PC-3 (cell line): ENCODE results near the gene CLTCL1. TPM values are rescaled to one million over a fixed set of nuclear protein-coding genes. Genes with fewer than 3 reads are reported as not detected.

Source experiments
- ATAC-seq: fragments of 200-7000 bp; cut with Tn5 transposase; 2 replicates; pipeline ENCODE4 v1.9.1; 2020; ENCODE audit warnings: mild to moderate bottlenecking, moderate library complexity
- BruUV-seq: library from RNA; stranded (reverse); fragments of 400-500 nt; replicated peaks from 2 replicates; lab custom pipeline; 2021; lab: Mats Ljungman, UMichigan
- CTCF ChIA-PET: fragments of 300-600 bp; sonication (Branson Sonifier 250); formaldehyde crosslinking; loops from one replicate; lab custom pipeline; 2022; ENCODE audit warnings: antibody characterized with exemption; lab: Charles Lee
- POLR2A ChIA-PET: fragments of 300-600 bp; sonication (Branson Sonifier 250); formaldehyde crosslinking; loops from one replicate; lab custom pipeline; 2022; ENCODE audit warnings: antibody characterized with exemption; ENCODE audit not compliant: unreplicated experiment; lab: Charles Lee
- DNase-seq: peaks from one replicate; pipeline ENCODE4 v3.0.0-alpha.2; 2015
- H2AFZ ChIP-seq: fragments of 300-600 bp; sonication (generic); 2 replicates; pipeline ENCODE4 v1.6.0; 2016; ENCODE audit warnings: antibody characterized with exemption, low read length
- H3F3A ChIP-seq: fragments of 300-600 bp; sonication (generic); one replicate; pipeline ENCODE4 v1.6.0; 2017; ENCODE audit warnings: antibody characterized with exemption, low read length, control low read depth, mild to moderate bottlenecking; ENCODE audit not compliant: unreplicated experiment
- H3K27ac ChIP-seq: fragments of 300-600 bp; sonication (generic); 2 replicates; pipeline ENCODE4 v1.5.1; 2016; ENCODE audit warnings: mild to moderate bottlenecking, low read length
- H3K27me3 ChIP-seq: fragments of 300-600 bp; sonication (generic); 2 replicates; pipeline ENCODE4 v1.6.1; 2016; ENCODE audit warnings: low read length, mixed read lengths
- H3K36me3 ChIP-seq: fragments of 300-600 bp; sonication (generic); 2 replicates; pipeline ENCODE4 v1.6.1; 2016; ENCODE audit warnings: low read depth, mixed run types, low read length, mixed read lengths
- H3K4me1 ChIP-seq: fragments of 300-600 bp; sonication (generic); 2 replicates; pipeline ENCODE4 v1.5.1; 2016; ENCODE audit warnings: low read length; ENCODE audit not compliant: insufficient read depth
- H3K4me2 ChIP-seq: fragments of 300-600 bp; sonication (generic); 2 replicates; pipeline ENCODE4 v1.6.0; 2016; ENCODE audit warnings: low read length
- H3K4me3 ChIP-seq: fragments of 300-600 bp; sonication (generic); 2 replicates; pipeline ENCODE4 v1.5.1; 2016; ENCODE audit warnings: mild to moderate bottlenecking, low read length, mixed read lengths
- H3K79me2 ChIP-seq: fragments of 300-600 bp; sonication (generic); 2 replicates; pipeline ENCODE4 v1.6.1; 2017; ENCODE audit warnings: low read length, mixed read lengths
- H3K9ac ChIP-seq: fragments of 300-600 bp; sonication (generic); 2 replicates; pipeline ENCODE4 v1.6.0; 2016; ENCODE audit warnings: mild to moderate bottlenecking, low read length
- H3K9me2 ChIP-seq: fragments of 300-600 bp; sonication (generic); replicated peaks from 2 replicates; pipeline ENCODE4 v1.6.1; 2016; ENCODE audit warnings: mixed run types, low read length, mixed read lengths
- H3K9me3 ChIP-seq: fragments of 300-600 bp; sonication (generic); 2 replicates; pipeline ENCODE4 v1.6.1; 2016; ENCODE audit warnings: low read length, mixed read lengths
- H4K20me1 ChIP-seq: fragments of 300-600 bp; sonication (generic); 2 replicates; pipeline ENCODE4 v1.6.1; 2016; ENCODE audit warnings: low read length, mixed read lengths
- EZH2 ChIP-seq: fragments of 300-600 bp; sonication (generic); IDR thresholded peaks from one replicate; pipeline ENCODE4 v1.6.1; 2017; ENCODE audit warnings: antibody characterized with exemption, mild to moderate bottlenecking, low read length; ENCODE audit not compliant: unreplicated experiment
- EZH2phosphoT487 ChIP-seq: fragments of 300-600 bp; sonication (generic); IDR thresholded peaks from 2 replicates; pipeline ENCODE4 v1.6.1; 2018; ENCODE audit warnings: mild to moderate bottlenecking, antibody characterized with exemption, low read length, borderline replicate concordance
- intact Hi-C: fragments of 100-400 bp; cut with micrococcal nuclease; formaldehyde crosslinking; loops from 2 replicates; pipeline ENCODE4 v1.9.0; 2023
- total RNA-seq: library from RNA; depleted of rRNA; stranded (reverse); fragments of >200 nt; gene quantifications from 2 replicates; pipeline ENCODE4 v1.2.3, GENCODE V29; 2014
- TF ChIP-seq, protein P1 (sequence below): fragments of 300-600 bp; sonication (generic); conservative IDR thresholded peaks from 2 replicates; pipeline ENCODE4 v1.5.1; 2017; ENCODE audit warnings: antibody characterized with exemption, low read depth, mild to moderate bottlenecking, low read length

The CLTCL1 gene
- total RNA-seq, 1 experiment from 2014 or later = 5.5 TPM

DNA sequence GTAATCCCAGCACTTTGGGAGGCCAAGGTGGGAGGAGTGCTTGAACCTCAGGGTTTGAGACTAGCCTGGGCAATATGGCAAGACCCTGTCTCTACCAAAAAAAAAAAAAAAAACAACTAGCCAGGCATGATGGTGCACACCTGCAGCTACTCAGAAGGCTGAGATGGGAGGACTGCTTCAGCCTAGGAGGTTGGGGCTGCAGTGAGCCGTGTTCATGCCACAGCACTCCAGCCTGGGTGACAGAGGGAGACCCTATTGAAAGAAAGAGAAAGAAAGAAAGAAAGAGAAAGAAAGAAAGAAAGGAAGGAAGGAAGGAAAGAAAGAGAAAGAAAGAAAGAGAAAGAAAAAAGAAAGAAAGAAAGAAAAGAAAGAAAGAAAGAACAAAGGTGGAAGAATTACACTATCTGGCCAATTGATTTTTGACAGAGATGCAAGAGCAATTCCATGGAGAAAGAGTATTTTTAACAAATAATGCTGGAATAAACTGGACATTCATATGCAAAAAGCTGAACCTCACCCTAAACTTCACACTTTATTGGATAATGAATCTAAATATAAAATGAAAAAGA, 79.1 kb downstream of the CLTCL1 start:
- no peak for TF ChIP-seq EZH2phosphoT487
- TF ChIP-seq, protein P1, sequence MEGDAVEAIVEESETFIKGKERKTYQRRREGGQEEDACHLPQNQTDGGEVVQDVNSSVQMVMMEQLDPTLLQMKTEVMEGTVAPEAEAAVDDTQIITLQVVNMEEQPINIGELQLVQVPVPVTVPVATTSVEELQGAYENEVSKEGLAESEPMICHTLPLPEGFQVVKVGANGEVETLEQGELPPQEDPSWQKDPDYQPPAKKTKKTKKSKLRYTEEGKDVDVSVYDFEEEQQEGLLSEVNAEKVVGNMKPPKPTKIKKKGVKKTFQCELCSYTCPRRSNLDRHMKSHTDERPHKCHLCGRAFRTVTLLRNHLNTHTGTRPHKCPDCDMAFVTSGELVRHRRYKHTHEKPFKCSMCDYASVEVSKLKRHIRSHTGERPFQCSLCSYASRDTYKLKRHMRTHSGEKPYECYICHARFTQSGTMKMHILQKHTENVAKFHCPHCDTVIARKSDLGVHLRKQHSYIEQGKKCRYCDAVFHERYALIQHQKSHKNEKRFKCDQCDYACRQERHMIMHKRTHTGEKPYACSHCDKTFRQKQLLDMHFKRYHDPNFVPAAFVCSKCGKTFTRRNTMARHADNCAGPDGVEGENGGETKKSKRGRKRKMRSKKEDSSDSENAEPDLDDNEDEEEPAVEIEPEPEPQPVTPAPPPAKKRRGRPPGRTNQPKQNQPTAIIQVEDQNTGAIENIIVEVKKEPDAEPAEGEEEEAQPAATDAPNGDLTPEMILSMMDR = no peak
- TF ChIP-seq EZH2 = no peak

DNA sequence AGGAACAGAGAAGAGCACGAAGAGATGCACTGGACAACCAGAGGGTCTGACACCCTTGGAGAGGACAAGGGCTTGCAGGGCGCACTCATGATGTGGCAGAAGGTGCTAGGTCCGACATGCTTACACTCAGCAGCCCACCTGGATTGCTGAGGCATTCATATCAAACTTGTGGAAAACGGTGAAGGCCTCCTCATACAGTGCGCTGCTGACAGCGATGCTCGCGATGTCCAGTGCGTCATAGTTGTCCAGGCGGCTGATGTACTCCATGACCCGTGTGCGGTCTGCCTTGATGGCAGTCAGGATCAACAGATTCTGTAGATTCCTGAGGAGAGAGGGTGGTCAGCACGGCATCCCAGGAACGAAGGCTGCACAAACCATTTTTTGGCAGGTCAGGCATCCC, 81.3 kb downstream of the CLTCL1 start:
- H3K36me3 ChIP-seq = no peaks in the 10 kb centered on the region
- no TSS peak for BruUV-seq
- no peaks in the 10 kb centered on the region for H3K27me3 ChIP-seq
- no peak overlapping the region for H3K9ac ChIP-seq
- ATAC-seq = no peak
- H3F3A ChIP-seq = no peaks in the 10 kb centered on the region
- CTCF ChIA-PET = no interaction called here
- no peaks in the 10 kb centered on the region for H3K79me2 ChIP-seq
- intact Hi-C loops = no loop called here
- no peaks in the 10 kb centered on the region for H4K20me1 ChIP-seq
- no peaks in the 10 kb centered on the region for H3K4me1 ChIP-seq
- no peak overlapping the region for H2AFZ ChIP-seq
- no peaks in the 10 kb centered on the region for H3K9me2 ChIP-seq
- no peaks in the 10 kb centered on the region for H3K9me3 ChIP-seq
- H3K4me2 ChIP-seq = no peak overlapping the region
- H3K4me3 ChIP-seq = no peak overlapping the region
- TF ChIP-seq, protein P1 = no peak
- TF ChIP-seq EZH2 (no peak), EZH2phosphoT487 (no peak)
- no peak for DNase-seq
- H3K27ac ChIP-seq = no peak overlapping the region
- POLR2A ChIA-PET = no interaction called here

More for the DNA sequence above, 79.1 kb downstream of the CLTCL1 start:
- Histone ChIP-seq H3K36me3 (no peaks in the 10 kb centered on the region), H3K4me2 (no peak overlapping the region), H3K27ac (no peak overlapping the region), H3K27me3 (no peaks in the 10 kb centered on the region), H3K9me2 (no peaks in the 10 kb centered on the region), H3K9me3 (no peaks in the 10 kb centered on the region), H3K4me1 (no peaks in the 10 kb centered on the region), H3K79me2 (no peaks in the 10 kb centered on the region), H3K4me3 (no peak overlapping the region), H2AFZ (no peak overlapping the region), H3K9ac (no peak overlapping the region), H3F3A (no peaks in the 10 kb centered on the region), H4K20me1 (no peaks in the 10 kb centered on the region)
- POLR2A ChIA-PET = no interaction called here
- BruUV-seq = no TSS peak
- intact Hi-C loops = no loop called here
- DNase-seq = no peak
- ATAC-seq = no peak
- CTCF ChIA-PET = no interaction called here

DNA sequence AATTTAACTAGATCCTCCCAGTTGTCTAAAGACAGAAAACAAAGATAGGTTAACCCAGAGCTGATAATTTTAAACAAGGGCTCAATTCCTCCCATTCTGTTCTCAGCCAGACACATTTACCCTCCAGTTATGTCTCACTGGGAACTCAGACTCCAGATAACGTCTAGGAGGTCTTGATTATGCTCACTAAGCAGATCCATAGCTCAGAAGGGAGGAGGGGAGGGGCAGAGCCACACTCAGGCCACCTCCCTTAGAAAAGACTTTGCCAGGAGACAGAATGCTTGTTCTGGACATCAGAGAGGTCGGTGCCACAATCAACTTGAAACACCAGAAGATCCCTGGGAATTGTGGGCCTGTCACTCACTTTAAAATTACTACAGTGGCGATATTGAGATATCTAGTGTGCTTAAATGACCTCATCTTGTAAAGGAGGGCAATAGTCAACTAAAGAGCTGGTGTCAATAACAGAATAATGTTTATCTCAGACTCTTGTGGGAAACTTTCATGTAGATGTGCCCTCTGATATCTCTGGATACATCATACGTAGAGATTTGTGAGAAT, 83.2 kb downstream of the CLTCL1 start:
- no peak overlapping the region for H3K4me3 ChIP-seq
- H3K79me2 ChIP-seq = no peaks in the 10 kb centered on the region
- intact Hi-C loops = no loop called here
- no TSS peak for BruUV-seq
- DNase-seq (no peak), ATAC-seq (no peak)
- ChIA-PET CTCF (no interaction called here), POLR2A (no interaction called here)
- no peaks in the 10 kb centered on the region for H3F3A ChIP-seq
- TF ChIP-seq EZH2 (no peak), EZH2phosphoT487 (no peak)
- TF ChIP-seq, protein P1 = no peak
- H4K20me1 ChIP-seq = no peaks in the 10 kb centered on the region
- H3K4me2 ChIP-seq = no peak overlapping the region
- H3K9me3 ChIP-seq = no peaks in the 10 kb centered on the region
- H3K9ac ChIP-seq = no peak overlapping the region
- H3K9me2 ChIP-seq = no peaks in the 10 kb centered on the region
- H3K27ac ChIP-seq = no peak overlapping the region
- no peak overlapping the region for H2AFZ ChIP-seq
- H3K36me3 ChIP-seq = no peaks in the 10 kb centered on the region
- no peaks in the 10 kb centered on the region for H3K4me1 ChIP-seq
- H3K27me3 ChIP-seq = no peaks in the 10 kb centered on the region
